Measurements from ENCODE around the gene CRMP1. TPM values are rescaled to one million over a fixed set of nuclear protein-coding genes. Genes with fewer than 3 reads are reported as not detected.

CRMP1 gene
- total and polyA plus RNA-seq, 2 donors (not counting 3 experiments of a cell fraction or from before 2014, with no cell fraction given) = 0.06 TPM; not detected in 1

DNA sequence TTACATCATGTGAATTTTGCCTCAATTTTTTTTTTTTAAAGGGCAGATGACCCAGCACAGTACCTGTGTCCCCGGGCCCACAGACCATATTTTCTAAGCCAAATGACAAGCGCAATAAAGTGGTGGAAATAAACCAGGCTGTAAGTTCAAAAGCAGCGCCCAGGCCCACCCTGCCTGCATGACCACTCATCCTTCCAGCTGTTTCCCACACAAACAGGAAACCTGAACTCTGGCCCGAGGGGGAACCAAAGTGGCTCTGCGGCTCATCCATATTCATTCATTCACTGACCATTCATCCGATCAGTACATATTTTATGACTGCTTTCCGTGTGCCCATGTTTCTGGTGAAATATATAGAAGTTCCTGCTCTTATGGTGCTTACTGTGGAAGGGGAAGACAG is 33.7 kb upstream of the CRMP1 start:
- Histone ChIP-seq H3K36me3 (ENCODE audit: control insufficient read depth in 2 of 2, extremely low read depth in 1 of 2, insufficient read depth in 2 of 2, low read length in 2 of 2) (no peaks in the 10 kb centered on the region), H3K9me3 (replicated peaks; ENCODE audit: control insufficient read depth, insufficient read depth, low read length) (no peaks in the 10 kb centered on the region), H3K27me3 (ENCODE audit: control insufficient read depth in 2 of 2, insufficient read depth in 2 of 2, low read length in 2 of 2) (no peaks in the 10 kb centered on the region), H3K79me2 (ENCODE audit: control insufficient read depth, insufficient read depth, low read length) (no peaks in the 10 kb centered on the region), H3K4me2 (ENCODE audit: insufficient read depth, low read length) (no peak overlapping the region), H2AFZ (ENCODE audit: low read depth, low read length) (no peak overlapping the region), H3K4me1 (ENCODE audit: control insufficient read depth, extremely low read depth, insufficient read depth, low read length) (no peaks in the 10 kb centered on the region), H3K27ac (ENCODE audit: insufficient read depth, low read depth, low read length) (no peak overlapping the region), H3K9me1 (replicated peaks; ENCODE audit: control insufficient read depth, extremely low read depth, insufficient read depth, low read length) (no peaks in the 10 kb centered on the region), H3K9ac (replicated peaks; ENCODE audit: extremely low read depth, insufficient read depth, low read length) (no peak overlapping the region), H4K20me1 (replicated peaks; ENCODE audit: control insufficient read depth, extremely low read depth, insufficient read depth, low read length) (no peaks in the 10 kb centered on the region), H3K4me3 (replicated peaks in 1 of 3; ENCODE audit: insufficient read depth in 1 of 3, low read depth in 1 of 3, low read length in 3 of 3) (no peak overlapping the region)
- intact Hi-C loops (cut with micrococcal nuclease) (no loop called here), dilution Hi-C loops (cut with MboI; ENCODE audit: extremely low pct_ligation_motif_present, low sequenced_read_pairs) (no loop called here)
- POLR2A ChIA-PET = no interaction called here
- DNase-seq (ENCODE audit: low read depth, low spot score) (no peak), FAIRE-seq (no peak)
- no TSS peak for BruUV-seq (replicated peaks)
- TF ChIP-seq GATA2 (IDR thresholded peaks at IDR 0.05; ENCODE audit: insufficient read depth, insufficient read length, low read depth, low read length) (no peak), JUN (IDR thresholded peaks at IDR 0.05; ENCODE audit: borderline replicate concordance, insufficient read depth, insufficient read length, low read depth) (no peak)
- TF ChIP-seq, protein P1, sequence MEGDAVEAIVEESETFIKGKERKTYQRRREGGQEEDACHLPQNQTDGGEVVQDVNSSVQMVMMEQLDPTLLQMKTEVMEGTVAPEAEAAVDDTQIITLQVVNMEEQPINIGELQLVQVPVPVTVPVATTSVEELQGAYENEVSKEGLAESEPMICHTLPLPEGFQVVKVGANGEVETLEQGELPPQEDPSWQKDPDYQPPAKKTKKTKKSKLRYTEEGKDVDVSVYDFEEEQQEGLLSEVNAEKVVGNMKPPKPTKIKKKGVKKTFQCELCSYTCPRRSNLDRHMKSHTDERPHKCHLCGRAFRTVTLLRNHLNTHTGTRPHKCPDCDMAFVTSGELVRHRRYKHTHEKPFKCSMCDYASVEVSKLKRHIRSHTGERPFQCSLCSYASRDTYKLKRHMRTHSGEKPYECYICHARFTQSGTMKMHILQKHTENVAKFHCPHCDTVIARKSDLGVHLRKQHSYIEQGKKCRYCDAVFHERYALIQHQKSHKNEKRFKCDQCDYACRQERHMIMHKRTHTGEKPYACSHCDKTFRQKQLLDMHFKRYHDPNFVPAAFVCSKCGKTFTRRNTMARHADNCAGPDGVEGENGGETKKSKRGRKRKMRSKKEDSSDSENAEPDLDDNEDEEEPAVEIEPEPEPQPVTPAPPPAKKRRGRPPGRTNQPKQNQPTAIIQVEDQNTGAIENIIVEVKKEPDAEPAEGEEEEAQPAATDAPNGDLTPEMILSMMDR (IDR thresholded peaks at IDR 0.05; ENCODE audit: extremely low read depth in 1 of 2, insufficient read depth in 1 of 2, low read depth in 1 of 2, low read length in 2 of 2) = no peak
- TF ChIP-seq, protein P2, sequence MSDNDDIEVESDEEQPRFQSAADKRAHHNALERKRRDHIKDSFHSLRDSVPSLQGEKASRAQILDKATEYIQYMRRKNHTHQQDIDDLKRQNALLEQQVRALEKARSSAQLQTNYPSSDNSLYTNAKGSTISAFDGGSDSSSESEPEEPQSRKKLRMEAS (IDR thresholded peaks at IDR 0.05; ENCODE audit: insufficient read depth, insufficient read length) = no peak
- CTCF ChIA-PET = no interaction called here
